ENCODE data around the gene PKHD1. TPM values are rescaled to one million over a fixed set of nuclear protein-coding genes. Genes with fewer than 3 reads are reported as not detected.

PKHD1 gene
- polyA plus RNA-seq, 1 of the 3 experiments (the other 2 are of a cell fraction), result not detected

GRCh38 chr6:52022675-52023074 is 64.7 kb downstream of the PKHD1 start (continued):
- no peak for TF ChIP-seq REST (IDR thresholded peaks at IDR 0.05; ENCODE audit: low read depth, low read length)
- no peak for TF ChIP-seq GABPA (IDR thresholded peaks at IDR 0.05; ENCODE audit: low read depth)
- TF ChIP-seq NRF1 (IDR thresholded peaks at IDR 0.05; ENCODE audit: low read depth, low read length), result no peak
- no peak for TF ChIP-seq GATA2 (CRISPR knock-in tag; IDR thresholded peaks at IDR 0.05)
- no peak for TF ChIP-seq PBX3 (IDR thresholded peaks at IDR 0.05)
- no peak for TF ChIP-seq RAD21 (IDR thresholded peaks at IDR 0.05; ENCODE audit: low read length)
- TF ChIP-seq RFX5 (IDR thresholded peaks at IDR 0.05; ENCODE audit: low read length), result no peak
- no peak for TF ChIP-seq USF2 (IDR thresholded peaks at IDR 0.05; ENCODE audit: borderline replicate concordance, low read depth, low read length)
- TF ChIP-seq SIN3A (IDR thresholded peaks at IDR 0.05; ENCODE audit: borderline replicate concordance, low read depth, low read length), result no peak

GRCh38 chr6:52020945-52021570 is 66.4 kb downstream of the PKHD1 start:
- no peaks in the 10 kb centered on the region; the same call in 1 of the 2 replicates for H3K27me3 ChIP-seq (ENCODE audit: insufficient read depth)
- peak; percentile 14 for DNase-seq
- H3K36me3 ChIP-seq (replicated peaks in 1 of 2; ENCODE audit: control insufficient read depth in 1 of 2, insufficient read depth in 2 of 2, low read length in 1 of 2), result no peaks in the 10 kb centered on the region
- peak overlapping the region in 1 of 2 experiments; percentile 99; a peak in 2 of 4 replicates for H3K27ac ChIP-seq (ENCODE audit: low read depth in 2 of 2, low read length in 1 of 2)
- H3F3A ChIP-seq (replicated peaks; ENCODE audit: insufficient read depth), result no peaks in the 10 kb centered on the region
- H2AFZ ChIP-seq (ENCODE audit: low read depth), result no peak overlapping the region
- no peaks in the 10 kb centered on the region for H3K79me2 ChIP-seq (ENCODE audit: insufficient read depth)
- no peak overlapping the region for H3K9ac ChIP-seq
- no peaks in the 10 kb centered on the region for H3K9me3 ChIP-seq
- no peak overlapping the region; a peak in 1 of 4 replicates for H3K4me3 ChIP-seq (ENCODE audit: low read depth in 2 of 2, low read length in 1 of 2)
- ChIA-PET POLR2A (interaction anchor here (1.0 to 1.2 kb wide), 3 partner anchors 28 to 1195 kb away, joined by 3 read pairs; no protein-coding TSS in a partner anchor), CTCF (interaction anchor here (0.6 to 7.3 kb wide), 18 partner anchors 9 to 1205 kb away, joined by 3 to 55 read pairs (median 4); partner anchors contain the start of gene TFAP2B)
- WGBS (ENCODE audit: low lambda C conversion rate), result 85% methylated on average over 2 of the region's 2 CpGs
- H3K4me1 ChIP-seq (ENCODE audit: control insufficient read depth in 1 of 2, insufficient read depth in 2 of 2, low read depth in 1 of 2, low read length in 1 of 2), result peaks cover 0 to 31% of the 10 kb centered on the region in 2 experiments; a peak in 2 of 4 replicates
- H3K4me2 ChIP-seq, result no peak overlapping the region
- H4K20me1 ChIP-seq (ENCODE audit: insufficient read depth), result no peaks in the 10 kb centered on the region
- H3K9me2 ChIP-seq, result no peaks in the 10 kb centered on the region
- no peak for TF ChIP-seq RXRA (IDR thresholded peaks at IDR 0.05; ENCODE audit: borderline replicate concordance, low read depth)
- no peak for TF ChIP-seq USF1 (IDR thresholded peaks at IDR 0.05; ENCODE audit: borderline replicate concordance, low read depth)
- peak; percentile 91 for TF ChIP-seq RAD21 (IDR thresholded peaks at IDR 0.05; ENCODE audit: low read length)
- no peak for TF ChIP-seq NFIC (IDR thresholded peaks at IDR 0.05; ENCODE audit: borderline replicate concordance)
- TF ChIP-seq JUND (IDR thresholded peaks at IDR 0.05), result no peak
- no peak for TF ChIP-seq FOXJ3 (CRISPR knock-in tag; IDR thresholded peaks at IDR 0.05)
- peak; percentile 42 for TF ChIP-seq SMC3 (IDR thresholded peaks at IDR 0.05; ENCODE audit: low read depth, low read length)
- TF ChIP-seq FOSL2 (IDR thresholded peaks at IDR 0.05; ENCODE audit: borderline replicate concordance, low read depth), result no peak
- TF ChIP-seq EZH2phosphoT487 (IDR thresholded peaks at IDR 0.05; ENCODE audit: borderline replicate concordance, low read depth), result no peak
- TF ChIP-seq RCOR1 (IDR thresholded peaks at IDR 0.05; ENCODE audit: low read length), result no peak; the same call in 1 of the 2 replicates
- no peak for TF ChIP-seq TAF1 (IDR thresholded peaks at IDR 0.05; ENCODE audit: borderline replicate concordance, low read depth, low read length)
- TF ChIP-seq PBX3 (IDR thresholded peaks at IDR 0.05), result no peak
- TF ChIP-seq FOXM1 (IDR thresholded peaks at IDR 0.05; ENCODE audit: low read depth), result no peak
- TF ChIP-seq CTCF (IDR thresholded peaks at IDR 0.05), result peak; percentile 87
- no peak for TF ChIP-seq RFX5 (IDR thresholded peaks at IDR 0.05; ENCODE audit: low read length)

All from SK-N-SH (cell line).